Caki2 (cell line): ENCODE data around the gene TXLNB. TPM values are rescaled to one million over a fixed set of nuclear protein-coding genes. Genes with fewer than 3 reads are reported as not detected.

Experiments
- DNase-seq: peaks from one replicate; pipeline ENCODE4 v3.0.0-alpha.2; 2015; ENCODE audit warnings: low read depth
- in situ Hi-C: cut with HindIII; loops from 2 replicates; pipeline ENCODE4 v1.10.0; 2016; ENCODE audit warnings: low sequenced_read_pairs, low pct_unique_long_range_greater_than_20kb, mixed read lengths
- total RNA-seq: library from RNA; depleted of rRNA; stranded (reverse); fragments of >200 nt; shearing (Covaris generic); gene quantifications from 2 replicates; pipeline ENCODE4 v1.2.3, GENCODE V29; 2014; ENCODE audit warnings: low replicate concordance; rRNA removed

TXLNB gene
- total RNA-seq, 1 experiment from 2014 or later = not detected

DNA sequence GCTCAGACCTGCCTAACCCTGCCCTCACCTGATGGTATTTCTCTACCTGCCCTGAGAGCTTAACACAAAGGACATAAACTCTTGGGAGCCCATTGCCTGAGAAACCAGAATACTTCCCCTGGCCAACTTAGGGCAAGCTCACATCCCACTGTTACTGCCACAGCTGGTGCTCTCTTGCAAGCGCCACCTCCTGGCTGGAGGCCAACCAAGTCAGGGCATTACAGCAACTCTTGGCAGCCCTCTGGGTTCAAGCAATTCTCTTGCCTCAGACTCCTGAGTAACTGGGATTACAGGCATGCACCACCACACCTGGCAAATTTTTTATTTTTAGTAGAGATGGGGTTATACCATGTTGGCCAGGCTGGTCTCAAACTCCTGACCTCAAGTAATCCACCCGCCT lies 86.8 kb downstream of the TXLNB start:
- DNase-seq = no peak
- in situ Hi-C loops = no loop called here

DNA sequence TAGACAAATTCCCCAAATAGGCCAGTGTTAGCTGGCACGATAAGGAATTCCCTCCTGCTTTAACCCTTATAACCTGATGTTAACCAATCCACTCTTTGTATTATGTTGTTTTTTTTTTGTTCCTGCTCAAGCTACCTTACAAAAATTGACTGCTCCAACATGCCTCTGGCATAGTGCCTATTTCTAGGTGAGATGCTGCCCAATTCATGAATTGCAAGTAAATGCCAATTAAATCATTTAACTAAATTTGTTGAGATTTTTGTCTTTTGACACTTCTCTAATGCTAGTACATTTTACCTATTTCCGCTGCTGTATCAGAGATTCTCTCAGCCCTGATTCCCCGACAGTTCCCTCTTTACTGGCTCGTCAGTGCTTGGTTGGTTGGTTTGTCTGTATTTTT lies 90.4 kb downstream of the TXLNB start:
- in situ Hi-C loops = no loop called here
- no peak for DNase-seq

DNA sequence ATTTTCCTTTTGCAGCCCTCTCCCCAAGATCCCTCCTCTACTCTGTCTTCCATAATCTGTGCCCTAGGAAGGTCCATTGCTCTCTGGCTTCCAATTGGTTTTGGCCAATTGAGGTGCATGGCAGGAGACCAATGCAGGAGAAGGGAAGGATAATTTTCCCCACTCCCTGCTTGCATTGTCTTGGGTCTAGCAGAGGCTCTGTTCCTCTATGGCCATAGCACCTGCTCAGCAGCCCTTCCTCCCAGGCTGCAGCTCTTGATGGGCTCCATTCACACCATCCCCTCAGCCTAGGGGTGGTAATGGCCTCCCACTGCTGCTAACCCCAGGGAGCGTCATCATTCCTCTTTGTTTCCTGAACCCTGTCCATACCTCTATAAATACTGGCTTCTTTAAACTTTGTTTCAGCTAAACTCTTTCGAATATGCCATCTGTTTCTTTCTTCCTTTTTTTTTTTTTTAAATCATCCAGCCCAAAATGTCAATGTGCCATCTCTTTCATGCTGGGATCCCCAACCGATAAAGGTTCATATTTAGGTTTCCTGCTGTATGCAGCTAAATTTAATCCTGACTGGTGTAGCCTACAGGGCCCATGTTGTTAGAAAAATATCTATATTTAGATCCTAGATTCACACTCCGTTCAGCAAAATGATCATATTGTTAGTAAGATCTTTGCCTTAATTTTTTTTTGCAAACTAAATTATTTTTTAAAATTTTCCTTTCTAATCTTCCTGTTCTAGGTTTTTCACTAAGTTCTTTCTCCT lies 93.1 kb downstream of the TXLNB start:
- in situ Hi-C loops = no loop called here
- DNase-seq = no peak

DNA sequence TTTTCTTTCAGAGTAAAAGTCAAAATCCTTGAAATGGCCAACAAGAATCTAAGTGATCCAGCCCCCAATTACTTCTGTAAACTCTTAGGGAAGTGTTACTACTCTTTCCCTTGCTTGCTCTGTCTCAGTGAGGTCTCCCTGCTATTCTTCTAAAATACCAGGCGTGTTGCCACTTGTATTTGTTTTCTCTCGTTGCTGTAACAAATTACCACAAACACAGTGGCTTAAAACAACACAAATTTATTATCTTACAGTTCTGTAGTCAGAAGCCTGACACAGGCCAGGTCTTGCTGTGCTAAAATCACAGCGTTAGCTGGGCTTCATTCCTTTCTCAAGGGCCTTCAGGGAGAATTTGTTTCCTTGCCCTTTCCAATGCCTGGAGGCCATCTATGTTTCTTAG lies 97.1 kb downstream of the TXLNB start:
- DNase-seq = no peak
- in situ Hi-C loops = no loop called here

Other genes starting within 250 kb of the TXLNB start
- 5.2 TPM in 2 replicates for gene HECA, start 156.9 kb downstream of the TXLNB start, total RNA-seq
- 132 and 165 TPM in 2 replicates for gene CITED2, start 82.7 kb upstream of the TXLNB start, total RNA-seq